Neural cell (in vitro differentiated cells): Measurements from ENCODE around the gene SLC9B2. TPM values are rescaled to one million over a fixed set of nuclear protein-coding genes. Genes with fewer than 3 reads are reported as not detected.
A peak's percentile ranks its signal among the peaks of the same experiment; 100 is the strongest.

Experiments used
- H2AFZ ChIP-seq: fragments of 200-600, 300-800 bp; sonication (generic), shearing (Covaris generic); 2 replicates; pipeline ENCODE4 v1.6.0; 2014; ENCODE audit warnings: low read depth, mild to moderate bottlenecking, antibody characterized with exemption, low read length, moderate library complexity
- H3F3A ChIP-seq: fragments of 200-600 bp; shearing (Covaris generic); 2 replicates; pipeline ENCODE4 v1.6.1; 2016; ENCODE audit warnings: mild to moderate bottlenecking, moderate library complexity, mixed read lengths, antibody characterized with exemption, low read length; ENCODE audit not compliant: insufficient read depth, poor library complexity, severe bottlenecking
- H3K27ac ChIP-seq: fragments of 200-600, 300-800 bp; sonication (generic), shearing (Covaris generic); 2 replicates; pipeline ENCODE4 v1.5.1; 2014; ENCODE audit warnings: mild to moderate bottlenecking, low read length, moderate library complexity
- H3K27me3 ChIP-seq: fragments of 300-800, 200-600 bp; sonication (generic), shearing (Covaris generic); 2 replicates; pipeline ENCODE4 v1.6.0; 2014; ENCODE audit warnings: mild to moderate bottlenecking, low read depth, low read length, moderate library complexity; ENCODE audit not compliant: insufficient read depth
- H3K36me3 ChIP-seq: fragments of 300-800, 200-600 bp; sonication (generic), shearing (Covaris generic); 2 replicates; pipeline ENCODE4 v1.5.1; 2014; ENCODE audit warnings: mild to moderate bottlenecking, antibody characterized with exemption, low read length, moderate library complexity; ENCODE audit not compliant: insufficient read depth
- H3K4me2 ChIP-seq: fragments of 300-800, 200-600 bp; sonication (generic), shearing (Covaris generic); 2 replicates; pipeline ENCODE4 v1.6.0; 2014; ENCODE audit warnings: mild to moderate bottlenecking, low read length
- H3K4me3 ChIP-seq: fragments of 300-800, 200-600 bp; sonication (generic), shearing (Covaris generic); 2 replicates; pipeline ENCODE4 v1.5.1; 2014; ENCODE audit warnings: mild to moderate bottlenecking, low read length, moderate library complexity
- H3K79me2 ChIP-seq: fragments of 200-600 bp; shearing (Covaris generic); replicated peaks from 2 replicates; pipeline ENCODE4 v1.6.0; 2014; ENCODE audit warnings: mild to moderate bottlenecking, low read length, moderate library complexity; ENCODE audit not compliant: insufficient read depth
- H3K9ac ChIP-seq: fragments of 300-800, 200-600 bp; sonication (generic), shearing (Covaris generic); 2 replicates; pipeline ENCODE4 v1.6.1; 2016; ENCODE audit warnings: mild to moderate bottlenecking, low read length, mixed read lengths
- H3K9me2 ChIP-seq: fragments of 200-600 bp; shearing (Covaris generic); 2 replicates; pipeline ENCODE4 v1.6.1; 2016; ENCODE audit warnings: mild to moderate bottlenecking, low read length, mixed read lengths; ENCODE audit not compliant: insufficient read depth
- H3K9me3 ChIP-seq: fragments of 200-600, 300-800 bp; sonication (generic), shearing (Covaris generic); 2 replicates; pipeline ENCODE4 v1.6.1; 2016; ENCODE audit warnings: mild to moderate bottlenecking, mixed run types, low read length, moderate library complexity, mixed read lengths
- H4K20me1 ChIP-seq: fragments of 200-600 bp; shearing (Covaris generic); 2 replicates; pipeline ENCODE4 v1.6.1; 2016; ENCODE audit warnings: mild to moderate bottlenecking, mixed run types; ENCODE audit not compliant: insufficient read depth
- EP300 ChIP-seq: fragments of 450-650 bp; conservative IDR thresholded peaks from 2 replicates; pipeline ENCODE4 v1.6.1; 2014; ENCODE audit warnings: antibody characterized with exemption, mild to moderate bottlenecking, moderate library complexity; ENCODE audit not compliant: poor library complexity, severe bottlenecking
- EZH2 ChIP-seq: fragments of 200-600, 300-800 bp; shearing (Covaris generic), sonication (generic); IDR thresholded peaks from 2 replicates; pipeline ENCODE4 v1.6.1; 2014; ENCODE audit warnings: antibody characterized with exemption, low read length, borderline replicate concordance, mild to moderate bottlenecking; ENCODE audit not compliant: insufficient read depth, poor library complexity, severe bottlenecking
- MXI1 ChIP-seq: fragments of 450-650 bp; conservative IDR thresholded peaks from 2 replicates; pipeline ENCODE4 v1.6.1; 2014; ENCODE audit warnings: antibody characterized with exemption, mild to moderate bottlenecking; ENCODE audit not compliant: poor library complexity, severe bottlenecking
- POLR2AphosphoS5 ChIP-seq: IDR thresholded peaks from 2 replicates; pipeline ENCODE4 v1.6.1; 2012
- RAD21 ChIP-seq: fragments of 450-650 bp; conservative IDR thresholded peaks from 2 replicates; pipeline ENCODE4 v1.6.1; 2014; ENCODE audit warnings: antibody characterized with exemption, mild to moderate bottlenecking, moderate library complexity
- SMC3 ChIP-seq: fragments of 450-650 bp; conservative IDR thresholded peaks from 2 replicates; pipeline ENCODE4 v1.6.1; 2014; ENCODE audit warnings: antibody characterized with exemption, mild to moderate bottlenecking, moderate library complexity; ENCODE audit not compliant: poor library complexity
- TAF1 ChIP-seq: IDR thresholded peaks from 2 replicates; pipeline ENCODE4 v1.6.1; 2012; ENCODE audit warnings: low read depth
- polyA plus RNA-seq: library from polyadenylated mRNA; depleted of rRNA; stranded (reverse); fragments of >200 nt; gene quantifications from 2 replicates; pipeline ENCODE4 v1.2.3, GENCODE V29; 2014
- TF ChIP-seq, protein P1 (sequence below): IDR thresholded peaks from 2 replicates; pipeline ENCODE4 v1.6.1; 2012; ENCODE audit warnings: borderline replicate concordance
- TF ChIP-seq, protein P2 (sequence below): fragments of 450-650 bp; IDR thresholded peaks from 2 replicates; pipeline ENCODE4 v1.5.1; 2014; ENCODE audit warnings: antibody characterized with exemption, mild to moderate bottlenecking, moderate library complexity; ENCODE audit not compliant: poor library complexity, severe bottlenecking

The SLC9B2 gene
- polyA plus RNA-seq, 1 donor from 2014 or later, result 46.3 TPM

DNA sequence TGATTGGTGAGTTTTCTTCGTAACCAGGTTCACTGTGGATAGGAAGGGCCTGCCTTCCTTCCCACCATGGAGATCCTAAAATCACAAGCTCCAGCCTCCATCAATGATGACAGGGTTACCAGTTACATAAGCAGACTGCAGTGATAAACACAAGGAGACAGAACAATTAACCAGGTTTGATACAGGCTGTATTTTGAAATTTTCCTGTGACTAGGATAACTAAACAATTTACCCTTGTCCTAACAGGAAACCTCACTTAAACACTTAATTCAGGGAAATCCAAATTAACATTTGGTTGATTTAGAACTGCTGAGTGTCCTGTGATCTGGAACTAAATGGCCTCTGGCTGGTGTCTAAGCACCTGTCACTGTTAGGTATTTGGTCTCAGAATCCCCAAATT, 3.1 kb upstream of the SLC9B2 start:
- H3K27ac ChIP-seq, result no peak overlapping the region
- no peak overlapping the region for H3K9ac ChIP-seq
- H3F3A ChIP-seq, result no peaks in the 10 kb centered on the region
- no peaks in the 10 kb centered on the region for H3K9me2 ChIP-seq
- no peaks in the 10 kb centered on the region for H3K36me3 ChIP-seq
- no peak overlapping the region for H2AFZ ChIP-seq
- TF ChIP-seq, protein P1, sequence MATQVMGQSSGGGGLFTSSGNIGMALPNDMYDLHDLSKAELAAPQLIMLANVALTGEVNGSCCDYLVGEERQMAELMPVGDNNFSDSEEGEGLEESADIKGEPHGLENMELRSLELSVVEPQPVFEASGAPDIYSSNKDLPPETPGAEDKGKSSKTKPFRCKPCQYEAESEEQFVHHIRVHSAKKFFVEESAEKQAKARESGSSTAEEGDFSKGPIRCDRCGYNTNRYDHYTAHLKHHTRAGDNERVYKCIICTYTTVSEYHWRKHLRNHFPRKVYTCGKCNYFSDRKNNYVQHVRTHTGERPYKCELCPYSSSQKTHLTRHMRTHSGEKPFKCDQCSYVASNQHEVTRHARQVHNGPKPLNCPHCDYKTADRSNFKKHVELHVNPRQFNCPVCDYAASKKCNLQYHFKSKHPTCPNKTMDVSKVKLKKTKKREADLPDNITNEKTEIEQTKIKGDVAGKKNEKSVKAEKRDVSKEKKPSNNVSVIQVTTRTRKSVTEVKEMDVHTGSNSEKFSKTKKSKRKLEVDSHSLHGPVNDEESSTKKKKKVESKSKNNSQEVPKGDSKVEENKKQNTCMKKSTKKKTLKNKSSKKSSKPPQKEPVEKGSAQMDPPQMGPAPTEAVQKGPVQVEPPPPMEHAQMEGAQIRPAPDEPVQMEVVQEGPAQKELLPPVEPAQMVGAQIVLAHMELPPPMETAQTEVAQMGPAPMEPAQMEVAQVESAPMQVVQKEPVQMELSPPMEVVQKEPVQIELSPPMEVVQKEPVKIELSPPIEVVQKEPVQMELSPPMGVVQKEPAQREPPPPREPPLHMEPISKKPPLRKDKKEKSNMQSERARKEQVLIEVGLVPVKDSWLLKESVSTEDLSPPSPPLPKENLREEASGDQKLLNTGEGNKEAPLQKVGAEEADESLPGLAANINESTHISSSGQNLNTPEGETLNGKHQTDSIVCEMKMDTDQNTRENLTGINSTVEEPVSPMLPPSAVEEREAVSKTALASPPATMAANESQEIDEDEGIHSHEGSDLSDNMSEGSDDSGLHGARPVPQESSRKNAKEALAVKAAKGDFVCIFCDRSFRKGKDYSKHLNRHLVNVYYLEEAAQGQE, result no peak
- TF ChIP-seq, protein P2, sequence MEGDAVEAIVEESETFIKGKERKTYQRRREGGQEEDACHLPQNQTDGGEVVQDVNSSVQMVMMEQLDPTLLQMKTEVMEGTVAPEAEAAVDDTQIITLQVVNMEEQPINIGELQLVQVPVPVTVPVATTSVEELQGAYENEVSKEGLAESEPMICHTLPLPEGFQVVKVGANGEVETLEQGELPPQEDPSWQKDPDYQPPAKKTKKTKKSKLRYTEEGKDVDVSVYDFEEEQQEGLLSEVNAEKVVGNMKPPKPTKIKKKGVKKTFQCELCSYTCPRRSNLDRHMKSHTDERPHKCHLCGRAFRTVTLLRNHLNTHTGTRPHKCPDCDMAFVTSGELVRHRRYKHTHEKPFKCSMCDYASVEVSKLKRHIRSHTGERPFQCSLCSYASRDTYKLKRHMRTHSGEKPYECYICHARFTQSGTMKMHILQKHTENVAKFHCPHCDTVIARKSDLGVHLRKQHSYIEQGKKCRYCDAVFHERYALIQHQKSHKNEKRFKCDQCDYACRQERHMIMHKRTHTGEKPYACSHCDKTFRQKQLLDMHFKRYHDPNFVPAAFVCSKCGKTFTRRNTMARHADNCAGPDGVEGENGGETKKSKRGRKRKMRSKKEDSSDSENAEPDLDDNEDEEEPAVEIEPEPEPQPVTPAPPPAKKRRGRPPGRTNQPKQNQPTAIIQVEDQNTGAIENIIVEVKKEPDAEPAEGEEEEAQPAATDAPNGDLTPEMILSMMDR, result no peak
- TF ChIP-seq EZH2, result no peak
- TF ChIP-seq POLR2AphosphoS5, result no peak
- no peak for TF ChIP-seq SMC3
- TF ChIP-seq RAD21, result no peak
- no peak for TF ChIP-seq EP300
- TF ChIP-seq TAF1, result no peak
- TF ChIP-seq MXI1, result no peak
- H3K79me2 ChIP-seq, result no peaks in the 10 kb centered on the region
- no peak overlapping the region for H3K4me2 ChIP-seq
- no peaks in the 10 kb centered on the region for H3K9me3 ChIP-seq
- H3K4me3 ChIP-seq, result no peak overlapping the region
- no peaks in the 10 kb centered on the region for H4K20me1 ChIP-seq
- H3K27me3 ChIP-seq, result peaks cover 4% of the 10 kb centered on the region

DNA sequence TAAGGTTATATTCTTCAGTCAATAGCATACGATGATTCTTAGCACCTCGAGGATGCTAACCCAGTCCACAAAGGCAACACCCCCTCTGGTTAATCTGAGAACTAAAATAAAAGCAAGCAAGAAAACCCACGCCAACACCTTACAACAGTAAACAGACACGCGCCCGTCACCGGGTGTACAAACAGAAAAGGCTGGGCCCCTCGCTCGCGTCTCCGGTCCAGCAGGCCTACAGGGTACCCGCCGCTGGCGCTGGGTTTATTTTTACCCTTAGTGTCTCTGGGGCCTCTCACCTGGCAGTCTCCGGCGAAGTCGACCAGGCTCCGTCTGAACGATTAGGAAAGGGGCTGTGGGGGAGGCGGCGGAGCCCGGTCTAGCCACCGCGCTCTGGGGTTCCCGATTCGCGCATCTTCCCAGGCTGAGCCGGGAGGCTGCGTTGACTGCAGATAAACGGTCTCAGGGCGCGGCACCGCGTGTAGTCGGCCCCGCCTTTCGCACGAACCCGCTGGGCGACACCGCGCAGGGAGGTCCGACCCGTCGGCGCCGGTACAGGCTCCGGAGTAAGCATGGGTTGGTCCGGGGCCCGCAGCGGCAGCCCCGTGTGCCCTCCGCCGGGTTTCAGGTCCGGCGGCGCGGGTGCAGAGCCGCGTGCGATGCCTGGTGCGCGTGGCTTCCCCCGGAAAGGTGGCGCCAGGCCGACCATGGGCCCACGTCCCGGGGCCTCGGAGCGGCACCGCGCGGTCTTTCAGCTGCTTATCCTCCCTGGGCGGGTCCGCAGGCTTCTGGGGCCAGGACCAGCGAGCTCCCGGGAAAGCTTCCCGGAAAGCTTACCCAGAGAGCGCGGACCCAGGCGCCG, 441 bp downstream of the SLC9B2 start:
- Histone ChIP-seq H3K9me2 (no peaks in the 10 kb centered on the region), H3K9me3 (no peaks in the 10 kb centered on the region), H3K27ac (peak overlapping the region; percentile 60), H4K20me1 (no peaks in the 10 kb centered on the region), H3K4me2 (peak overlapping the region; percentile 63), H2AFZ (peak overlapping the region; percentile 79), H3K9ac (peak overlapping the region; percentile 73), H3K27me3 (peaks cover 4% of the 10 kb centered on the region), H3F3A (no peaks in the 10 kb centered on the region), H3K36me3 (no peaks in the 10 kb centered on the region), H3K4me3 (peak overlapping the region; percentile 82), H3K79me2 (no peaks in the 10 kb centered on the region)
- TF ChIP-seq SMC3 (no peak), EZH2 (no peak), POLR2AphosphoS5 (peak; percentile 13), RAD21 (no peak), MXI1 (peak; percentile 88), EP300 (no peak), TAF1 (peak; percentile 30)
- TF ChIP-seq, protein P1, result peak; percentile 10
- TF ChIP-seq, protein P2, result peak; percentile 23
